Measurements from ENCODE around the gene EID3. TPM values are rescaled to one million over a fixed set of nuclear protein-coding genes. Genes with fewer than 3 reads are reported as not detected.
A peak's percentile ranks its signal among the peaks of the same experiment; 100 is the strongest.

EID3 gene
- total and polyA plus RNA-seq, 9 of the 15 experiments (the other 6 are each of a cell fraction or from before 2014, with no cell fraction given) = 0.07 to 3.5 (median 0.42) TPM

DNA sequence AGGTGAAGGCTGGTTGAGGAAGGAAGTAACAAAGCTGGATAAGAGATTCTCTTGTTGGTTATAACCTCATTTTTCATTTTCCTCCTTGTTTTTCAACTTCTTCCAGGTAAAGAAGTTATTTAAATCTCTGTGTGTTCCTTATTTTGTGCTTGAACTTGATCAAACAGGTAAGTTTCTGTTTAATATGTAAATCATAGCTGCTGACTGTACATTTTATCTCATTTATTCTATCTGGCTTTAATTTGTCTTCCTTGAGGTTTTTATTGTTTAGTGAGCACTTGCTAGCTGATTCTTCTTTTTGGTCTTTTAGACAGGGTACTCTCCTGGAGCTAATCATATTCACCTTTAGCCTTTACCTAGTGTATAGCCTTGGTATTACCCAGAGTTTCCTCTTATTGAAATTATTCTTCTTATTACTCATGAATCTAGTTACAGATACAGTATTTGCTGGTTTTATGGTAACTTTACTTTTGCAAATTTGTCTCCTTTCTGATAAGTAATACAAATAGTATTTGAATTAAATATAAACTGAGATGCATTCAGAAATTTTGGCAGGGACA is 45.5 kb upstream of the EID3 start:
- no peak overlapping the region for H3K27ac ChIP-seq (ENCODE audit: extremely low read depth, low read depth, low read length)
- POLR2A ChIA-PET = interaction anchor here (0.6 to 1.4 kb wide), 4 partner anchors 9 to 317 kb away, joined by 3 to 6 read pairs (median 4); no protein-coding TSS in a partner anchor
- CTCF ChIA-PET (ENCODE audit: low intra/inter-chr PET ratio) = no interaction called here
- in situ Hi-C loops (cut with MboI) (no loop called here), intact Hi-C loops (cut with micrococcal nuclease) (no loop called here)
- FAIRE-seq (no peak), DNase-seq (ENCODE audit: extremely low read depth in 1 of 4, low spot score in 3 of 4) (no peak), ATAC-seq (no peak)
- 0 out of 2 replicates have a peak, but pooled peaks cover 2% of the 10 kb centered on the region for H3K9me3 ChIP-seq (replicated peaks; ENCODE audit: control insufficient read depth, insufficient read depth, low read depth, low read length)
- no peaks in the 10 kb centered on the region for H3K79me2 ChIP-seq (ENCODE audit: control insufficient read depth, insufficient read depth, low read length)
- no peaks in the 10 kb centered on the region for H3K9me1 ChIP-seq (ENCODE audit: control insufficient read depth, insufficient read depth, low read length)
- TF ChIP-seq ZNF316 (IDR thresholded peaks at IDR 0.05) = peak; percentile 52; the same call in 1 of the 2 replicates
- TF ChIP-seq, protein P1, sequence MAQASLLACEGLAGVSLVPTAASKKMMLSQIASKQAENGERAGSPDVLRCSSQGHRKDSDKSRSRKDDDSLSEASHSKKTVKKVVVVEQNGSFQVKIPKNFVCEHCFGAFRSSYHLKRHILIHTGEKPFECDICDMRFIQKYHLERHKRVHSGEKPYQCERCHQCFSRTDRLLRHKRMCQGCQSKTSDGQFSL (CRISPR knock-in tag; IDR thresholded peaks at IDR 0.05) = no peak
- TF ChIP-seq, protein P1 (tag; IDR thresholded peaks at IDR 0.05) = no peak
- H3K36me3 ChIP-seq (ENCODE audit: control insufficient read depth, insufficient read depth, low read length) = no peaks in the 10 kb centered on the region
- no peak overlapping the region for H3K4me3 ChIP-seq
- no peaks in the 10 kb centered on the region for H3K27me3 ChIP-seq (ENCODE audit: control insufficient read depth in 2 of 2, insufficient read depth in 2 of 2, low read length in 2 of 2)
- H2AFZ ChIP-seq (ENCODE audit: low read depth, low read length) = no peak overlapping the region
- no peaks in the 10 kb centered on the region for H4K20me1 ChIP-seq (replicated peaks; ENCODE audit: control insufficient read depth, insufficient read depth, low read length)
- H3K9ac ChIP-seq (ENCODE audit: insufficient read depth in 1 of 2, low read depth in 2 of 2, low read length in 2 of 2) = no peak overlapping the region
- H3K4me2 ChIP-seq (ENCODE audit: insufficient read depth, low read length) = no peak overlapping the region
- no TSS peak for BruUV-seq (replicated peaks)
- peaks cover 0 to 4% of the 10 kb centered on the region in 2 experiments; a peak in 3 of 5 replicates for H3K4me1 ChIP-seq (replicated peaks in 1 of 2; ENCODE audit: control insufficient read depth in 2 of 2, insufficient read depth in 2 of 2, low read length in 2 of 2)

DNA sequence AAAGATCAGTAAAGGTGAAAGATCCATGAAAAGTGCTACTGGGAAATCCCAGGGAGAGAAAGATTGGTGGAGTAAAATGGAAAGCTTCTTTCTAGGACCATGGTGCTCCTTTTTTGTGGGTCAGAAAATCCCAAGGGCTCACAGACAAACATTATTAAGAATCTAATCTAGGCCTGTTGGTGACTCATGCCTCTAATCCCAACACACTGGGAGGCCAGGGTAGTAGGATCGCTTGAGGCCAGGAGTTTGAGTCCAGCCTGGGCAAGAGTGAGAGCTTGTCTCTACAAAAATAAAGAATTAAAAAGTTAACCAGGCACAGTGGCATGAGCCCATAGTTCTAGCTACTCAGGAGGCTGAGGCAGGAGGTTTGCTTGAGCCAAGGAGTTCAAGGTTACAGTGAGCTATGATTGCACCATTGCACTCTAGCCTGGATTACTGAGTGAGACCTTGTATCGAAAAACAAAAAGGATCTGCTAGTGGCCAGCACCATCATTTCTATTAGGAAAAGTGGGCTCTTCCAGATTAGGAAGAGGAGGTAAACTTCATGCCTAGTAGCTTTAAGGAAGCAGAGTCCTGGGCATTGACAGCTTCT is 45.0 kb upstream of the EID3 start:
- Histone ChIP-seq H3K36me3 (ENCODE audit: control insufficient read depth, insufficient read depth, low read length) (no peaks in the 10 kb centered on the region), H3K9me1 (ENCODE audit: control insufficient read depth, insufficient read depth, low read length) (no peaks in the 10 kb centered on the region), H3K9ac (ENCODE audit: insufficient read depth in 1 of 2, low read depth in 2 of 2, low read length in 2 of 2) (no peak overlapping the region), H4K20me1 (replicated peaks; ENCODE audit: control insufficient read depth, insufficient read depth, low read length) (no peaks in the 10 kb centered on the region), H3K27me3 (ENCODE audit: control insufficient read depth in 2 of 2, insufficient read depth in 2 of 2, low read length in 2 of 2) (no peaks in the 10 kb centered on the region), H3K4me2 (ENCODE audit: insufficient read depth, low read length) (no peak overlapping the region), H3K27ac (ENCODE audit: extremely low read depth, low read depth, low read length) (no peak overlapping the region), H2AFZ (ENCODE audit: low read depth, low read length) (no peak overlapping the region), H3K4me1 (replicated peaks in 1 of 2; ENCODE audit: control insufficient read depth in 2 of 2, insufficient read depth in 2 of 2, low read length in 2 of 2) (no peaks in the 10 kb centered on the region; a peak in 1 of 5 replicates), H3K79me2 (ENCODE audit: control insufficient read depth, insufficient read depth, low read length) (no peaks in the 10 kb centered on the region), H3K4me3 (no peak overlapping the region), H3K9me3 (replicated peaks; ENCODE audit: control insufficient read depth, insufficient read depth, low read depth, low read length) (no peaks in the 10 kb centered on the region)
- ChIA-PET POLR2A (interaction anchor here (0.6 to 1.4 kb wide), 4 partner anchors 8 to 317 kb away, joined by 3 to 6 read pairs (median 4); no protein-coding TSS in a partner anchor), CTCF (ENCODE audit: low intra/inter-chr PET ratio) (no interaction called here)
- WGBS (ENCODE audit: insufficient coverage, low coverage, missing lambda C conversion rate) = 45% methylated on average over 2 of the region's 2 CpGs
- intact Hi-C loops (cut with micrococcal nuclease) (no loop called here), in situ Hi-C loops (cut with MboI) (no loop called here)
- no peak for FAIRE-seq
- DNase-seq (ENCODE audit: extremely low read depth in 1 of 4, low spot score in 3 of 4) = no peak
- ATAC-seq = no peak; the same call in 2 of the 3 replicates
- no TSS peak for BruUV-seq (replicated peaks)
- TF ChIP-seq ZNF764 (CRISPR knock-in tag; IDR thresholded peaks at IDR 0.05; ENCODE audit: low read depth) (no peak), FOSL1 (tag; conservative IDR thresholded peaks at IDR 0.05) (0 out of 2 replicates have a peak, but pooled peaks have one; percentile 26), CHD2 (IDR thresholded peaks at IDR 0.05; ENCODE audit: low read depth, low read length) (no peak), SMARCB1 (IDR thresholded peaks at IDR 0.05; ENCODE audit: insufficient read length, low read depth) (no peak)
- TF ChIP-seq, protein P2, sequence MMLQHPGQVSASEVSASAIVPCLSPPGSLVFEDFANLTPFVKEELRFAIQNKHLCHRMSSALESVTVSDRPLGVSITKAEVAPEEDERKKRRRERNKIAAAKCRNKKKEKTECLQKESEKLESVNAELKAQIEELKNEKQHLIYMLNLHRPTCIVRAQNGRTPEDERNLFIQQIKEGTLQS (IDR thresholded peaks at IDR 0.05) = 0 out of 2 replicates have a peak, but pooled peaks have one; percentile 18
- TF ChIP-seq, protein P2 (CRISPR knock-in tag; conservative IDR thresholded peaks at IDR 0.05) = no peak
- TF ChIP-seq, protein P3, sequence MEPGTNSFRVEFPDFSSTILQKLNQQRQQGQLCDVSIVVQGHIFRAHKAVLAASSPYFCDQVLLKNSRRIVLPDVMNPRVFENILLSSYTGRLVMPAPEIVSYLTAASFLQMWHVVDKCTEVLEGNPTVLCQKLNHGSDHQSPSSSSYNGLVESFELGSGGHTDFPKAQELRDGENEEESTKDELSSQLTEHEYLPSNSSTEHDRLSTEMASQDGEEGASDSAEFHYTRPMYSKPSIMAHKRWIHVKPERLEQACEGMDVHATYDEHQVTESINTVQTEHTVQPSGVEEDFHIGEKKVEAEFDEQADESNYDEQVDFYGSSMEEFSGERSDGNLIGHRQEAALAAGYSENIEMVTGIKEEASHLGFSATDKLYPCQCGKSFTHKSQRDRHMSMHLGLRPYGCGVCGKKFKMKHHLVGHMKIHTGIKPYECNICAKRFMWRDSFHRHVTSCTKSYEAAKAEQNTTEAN (CRISPR knock-in tag; IDR thresholded peaks at IDR 0.05) = no peak
- TF ChIP-seq, protein P4, sequence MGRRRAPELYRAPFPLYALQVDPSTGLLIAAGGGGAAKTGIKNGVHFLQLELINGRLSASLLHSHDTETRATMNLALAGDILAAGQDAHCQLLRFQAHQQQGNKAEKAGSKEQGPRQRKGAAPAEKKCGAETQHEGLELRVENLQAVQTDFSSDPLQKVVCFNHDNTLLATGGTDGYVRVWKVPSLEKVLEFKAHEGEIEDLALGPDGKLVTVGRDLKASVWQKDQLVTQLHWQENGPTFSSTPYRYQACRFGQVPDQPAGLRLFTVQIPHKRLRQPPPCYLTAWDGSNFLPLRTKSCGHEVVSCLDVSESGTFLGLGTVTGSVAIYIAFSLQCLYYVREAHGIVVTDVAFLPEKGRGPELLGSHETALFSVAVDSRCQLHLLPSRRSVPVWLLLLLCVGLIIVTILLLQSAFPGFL (CRISPR knock-in tag; IDR thresholded peaks at IDR 0.05) = no peak
